Measurements from ENCODE around the gene GNL1.
"Not testable (repeated sequence)": the region's sequence is repeated elsewhere in the genome, so short reads cannot be mapped to it uniquely, and the experiment has no call there.

Gene GNL1

GRCh38 chr6:30533460-30534294, 22.6 kb downstream of the GNL1 start:
- in situ Hi-C loops (cut with MboI; ENCODE audit: low sequenced_read_pairs), result loop anchor here (5.0 kb wide), 1 partner anchor 36 kb away; no protein-coding TSS in a partner anchor

GRCh38 chr6:30530014-30530413, 26.3 kb downstream of the GNL1 start:
- in situ Hi-C loops (cut with MboI; ENCODE audit: low sequenced_read_pairs), result loop anchor here (5.0 kb wide), 1 partner anchor 33 kb away; no protein-coding TSS in a partner anchor

- in situ Hi-C loops (cut with MboI; ENCODE audit: low sequenced_read_pairs), result not testable (repeated sequence)
Observed at GRCh38 chr6:30529349-30529875, 26.9 kb downstream of the GNL1 start.

- in situ Hi-C loops (cut with MboI; ENCODE audit: low sequenced_read_pairs), result not testable (repeated sequence)
Observed at GRCh38 chr6:30526444-30526843, 29.8 kb downstream of the GNL1 start.

GRCh38 chr6:30521952-30522351, 34.3 kb downstream of the GNL1 start:
- in situ Hi-C loops (cut with MboI; ENCODE audit: low sequenced_read_pairs), result not testable (repeated sequence)

- in situ Hi-C loops (cut with MboI; ENCODE audit: low sequenced_read_pairs), result not testable (repeated sequence)
Observed at GRCh38 chr6:30521082-30521481, 35.2 kb downstream of the GNL1 start.

GRCh38 chr6:30520522-30520921, 35.8 kb downstream of the GNL1 start:
- in situ Hi-C loops (cut with MboI; ENCODE audit: low sequenced_read_pairs), result no loop called here

- in situ Hi-C loops (cut with MboI; ENCODE audit: low sequenced_read_pairs), result not testable (repeated sequence)
Observed at GRCh38 chr6:30518505-30519145, 37.7 kb downstream of the GNL1 start.

- in situ Hi-C loops (cut with MboI; ENCODE audit: low sequenced_read_pairs), result not testable (repeated sequence)
Observed at GRCh38 chr6:30517767-30518504, 38.4 kb downstream of the GNL1 start.

GRCh38 chr6:30516754-30517076, 39.6 kb downstream of the GNL1 start:
- in situ Hi-C loops (cut with MboI; ENCODE audit: low sequenced_read_pairs), result not testable (repeated sequence)

GRCh38 chr6:30515944-30516753, 40.1 kb downstream of the GNL1 start:
- in situ Hi-C loops (cut with MboI; ENCODE audit: low sequenced_read_pairs), result no loop called here

- in situ Hi-C loops (cut with MboI; ENCODE audit: low sequenced_read_pairs), result no loop called here
Observed at GRCh38 chr6:30515106-30515505, 41.2 kb downstream of the GNL1 start.

- in situ Hi-C loops (cut with MboI; ENCODE audit: low sequenced_read_pairs), result no loop called here
Observed at GRCh38 chr6:30513451-30513850, 42.8 kb downstream of the GNL1 start.

GRCh38 chr6:30511169-30511546, 45.1 kb downstream of the GNL1 start:
- in situ Hi-C loops (cut with MboI; ENCODE audit: low sequenced_read_pairs), result no loop called here

- in situ Hi-C loops (cut with MboI; ENCODE audit: low sequenced_read_pairs), result no loop called here
Observed at GRCh38 chr6:30510419-30511168, 45.7 kb downstream of the GNL1 start.

- in situ Hi-C loops (cut with MboI; ENCODE audit: low sequenced_read_pairs), result no loop called here
Observed at GRCh38 chr6:30508890-30509736, 47.2 kb downstream of the GNL1 start.

GRCh38 chr6:30507849-30508827, 48.2 kb downstream of the GNL1 start:
- in situ Hi-C loops (cut with MboI; ENCODE audit: low sequenced_read_pairs), result no loop called here

Data from HL-60/S4 treated with retinoic acid at 250 ng/mL for 4 days and 3 days (cell line).